NB4 (cell line): ENCODE results near the gene HAVCR2.

Source experiments
- POLR2A ChIP-seq: IDR thresholded peaks from 2 replicates; pipeline ENCODE4 v1.6.1; 2011; ENCODE audit warnings: mild to moderate bottlenecking; ENCODE audit not compliant: insufficient read length; ENCODE audit errors: extremely low read depth
- TF ChIP-seq, protein P1 (sequence below): IDR thresholded peaks from one replicate; pipeline ENCODE4 v1.5.1; 2012; ENCODE audit warnings: low read depth, low read length

DNA sequence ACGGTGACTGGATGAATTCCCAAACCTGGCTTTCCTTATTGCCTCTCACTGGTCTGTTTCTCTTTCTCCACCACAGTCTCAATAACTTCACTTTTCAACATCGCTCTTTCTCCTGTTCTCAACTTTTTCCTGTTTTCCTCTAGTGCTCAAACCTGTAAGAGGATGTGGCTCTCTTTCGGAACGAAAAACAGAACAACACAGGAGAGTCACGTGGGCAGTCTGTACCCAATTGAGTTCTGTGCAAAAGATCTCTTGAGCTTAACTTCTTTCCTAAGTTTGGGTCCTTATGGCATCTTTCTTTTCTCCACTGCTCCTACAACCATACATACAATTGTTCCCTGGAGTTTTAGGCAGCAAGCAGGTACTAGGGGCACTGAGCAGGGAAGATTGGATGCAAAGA lies 58.8 kb downstream of the HAVCR2 start:
- no peak for TF ChIP-seq POLR2A
- TF ChIP-seq, protein P1, sequence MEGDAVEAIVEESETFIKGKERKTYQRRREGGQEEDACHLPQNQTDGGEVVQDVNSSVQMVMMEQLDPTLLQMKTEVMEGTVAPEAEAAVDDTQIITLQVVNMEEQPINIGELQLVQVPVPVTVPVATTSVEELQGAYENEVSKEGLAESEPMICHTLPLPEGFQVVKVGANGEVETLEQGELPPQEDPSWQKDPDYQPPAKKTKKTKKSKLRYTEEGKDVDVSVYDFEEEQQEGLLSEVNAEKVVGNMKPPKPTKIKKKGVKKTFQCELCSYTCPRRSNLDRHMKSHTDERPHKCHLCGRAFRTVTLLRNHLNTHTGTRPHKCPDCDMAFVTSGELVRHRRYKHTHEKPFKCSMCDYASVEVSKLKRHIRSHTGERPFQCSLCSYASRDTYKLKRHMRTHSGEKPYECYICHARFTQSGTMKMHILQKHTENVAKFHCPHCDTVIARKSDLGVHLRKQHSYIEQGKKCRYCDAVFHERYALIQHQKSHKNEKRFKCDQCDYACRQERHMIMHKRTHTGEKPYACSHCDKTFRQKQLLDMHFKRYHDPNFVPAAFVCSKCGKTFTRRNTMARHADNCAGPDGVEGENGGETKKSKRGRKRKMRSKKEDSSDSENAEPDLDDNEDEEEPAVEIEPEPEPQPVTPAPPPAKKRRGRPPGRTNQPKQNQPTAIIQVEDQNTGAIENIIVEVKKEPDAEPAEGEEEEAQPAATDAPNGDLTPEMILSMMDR = no peak
